Endothelial cell of umbilical vein (primary cell): ENCODE data around the gene BLTP3B. TPM values are rescaled to one million over a fixed set of nuclear protein-coding genes. Genes with fewer than 3 reads are reported as not detected.
A peak's percentile ranks its signal among the peaks of the same experiment; 100 is the strongest.

Source experiments
- BruUV-seq: library from RNA; stranded (reverse); fragments of 400-500 nt; replicated peaks from 2 replicates; lab custom pipeline; 2021; lab: Mats Ljungman, UMichigan
- CTCF ChIA-PET: fragments of 300-600, 350-600 bp; sonication (Branson Sonifier 250); formaldehyde crosslinking; loops from one replicate; lab custom pipeline; 2021; ENCODE audit warnings: antibody characterized with exemption, inconsistent platforms; lab: Charles Lee
- POLR2A ChIA-PET: fragments of 300-600, 350-600 bp; sonication (Branson Sonifier 250); formaldehyde crosslinking; loops from one replicate; lab custom pipeline; 2021; ENCODE audit warnings: antibody characterized with exemption, inconsistent platforms; lab: Charles Lee
- DNase-seq: peaks from one replicate; pipeline ENCODE4 v3.0.0-alpha.2; 2011; ENCODE audit warnings: low read depth, low spot score
- FAIRE-seq: peaks from 2 replicates; lab custom pipeline; 2011; peaks lifted over from hg19 to GRCh38; lab: Jason Lieb, UNC
- H2AFZ ChIP-seq: 2 replicates; pipeline ENCODE4 v1.6.0; 2012; ENCODE audit warnings: low read depth, low read length, control low read depth, inconsistent platforms
- H3K27ac ChIP-seq: 2 replicates; pipeline ENCODE4 v1.5.1; 2011; ENCODE audit warnings: low read depth, mild to moderate bottlenecking, control low read depth, low read length, moderate library complexity; ENCODE audit not compliant: insufficient read depth
- H3K27me3 ChIP-seq, 2 experiments: 2 replicates each; pipeline versions ENCODE4 v1.6.0 to v1.6.1; 2011; ENCODE audit warnings: low read length in 2 of 2, mixed read lengths in 1 of 2; ENCODE audit not compliant: control insufficient read depth in 2 of 2, insufficient read depth in 2 of 2
- H3K36me3 ChIP-seq, 2 experiments: 2 replicates in 1 of 2; 3 replicates in 1 of 2; pipeline ENCODE4 v1.5.1; 2011; ENCODE audit warnings: low read length in 2 of 2, mild to moderate bottlenecking in 1 of 2, moderate library complexity in 1 of 2; ENCODE audit not compliant: control insufficient read depth in 2 of 2, insufficient read depth in 2 of 2; ENCODE audit errors: extremely low read depth in 1 of 2
- H3K4me1 ChIP-seq: 3 replicates; pipeline ENCODE4 v1.5.1; 2011; ENCODE audit warnings: mild to moderate bottlenecking, low read length; ENCODE audit not compliant: control insufficient read depth, insufficient read depth; ENCODE audit errors: extremely low read depth
- H3K4me2 ChIP-seq: 2 replicates; pipeline ENCODE4 v1.6.1; 2011; ENCODE audit warnings: low read length, control low read depth, mixed read lengths; ENCODE audit not compliant: insufficient read depth
- H3K4me3 ChIP-seq, 3 experiments: fragments of 200-600 bp in 1 of 3; sonication (generic), shearing (Covaris generic) in 1 of 3; replicated peaks in 1 of 3; 2 replicates each; pipeline ENCODE4 v1.5.1; 2011 to 2016; ENCODE audit warnings: control low read depth in 3 of 3, low read length in 3 of 3, mild to moderate bottlenecking in 2 of 3, inconsistent platforms in 1 of 3, low read depth in 1 of 3, moderate library complexity in 1 of 3; ENCODE audit not compliant: insufficient read depth in 1 of 3
- H3K79me2 ChIP-seq: 2 replicates; pipeline ENCODE4 v1.6.0; 2012; ENCODE audit warnings: low read length, inconsistent platforms; ENCODE audit not compliant: control insufficient read depth, insufficient read depth
- H3K9ac ChIP-seq: replicated peaks from 2 replicates; pipeline ENCODE3; 2011; ENCODE audit warnings: low read length, control low read depth; ENCODE audit not compliant: insufficient read depth; ENCODE audit errors: extremely low read depth
- H3K9me1 ChIP-seq: replicated peaks from 3 replicates; pipeline ENCODE4 v1.6.0; 2011; ENCODE audit warnings: mild to moderate bottlenecking, low read length; ENCODE audit not compliant: control insufficient read depth, insufficient read depth; ENCODE audit errors: extremely low read depth
- H3K9me3 ChIP-seq: replicated peaks from 2 replicates; pipeline ENCODE4 v1.5.1; 2012; ENCODE audit warnings: low read length, inconsistent platforms; ENCODE audit not compliant: control insufficient read depth, insufficient read depth
- H4K20me1 ChIP-seq: replicated peaks from 2 replicates; pipeline ENCODE3; 2011; ENCODE audit warnings: mild to moderate bottlenecking, low read length; ENCODE audit not compliant: control insufficient read depth, insufficient read depth; ENCODE audit errors: extremely low read depth
- CTCF ChIP-seq, 2 donors: IDR thresholded peaks; 1 replicate in 1 of 2; 2 replicates in 1 of 2; pipeline ENCODE4 v1.5.1; 2011; ENCODE audit warnings: low read length in 2 of 2, mild to moderate bottlenecking in 2 of 2, moderate library complexity in 2 of 2, control low read depth in 1 of 2, inconsistent platforms in 1 of 2, low read depth in 1 of 2; ENCODE audit not compliant: insufficient read depth in 1 of 2; ENCODE audit errors: extremely low read depth in 1 of 2
- EZH2 ChIP-seq: IDR thresholded peaks from 2 replicates; pipeline ENCODE4 v1.6.1; 2012; ENCODE audit warnings: borderline replicate concordance, low read depth, mild to moderate bottlenecking, moderate library complexity, low read length, inconsistent platforms; ENCODE audit not compliant: severe bottlenecking
- FOS ChIP-seq: IDR thresholded peaks from 2 replicates; pipeline ENCODE4 v1.6.1; 2011; ENCODE audit warnings: mild to moderate bottlenecking, low read length, moderate library complexity, borderline replicate concordance; ENCODE audit not compliant: insufficient read depth
- GATA2 ChIP-seq: IDR thresholded peaks from 2 replicates; pipeline ENCODE4 v1.7.0; 2011; ENCODE audit warnings: low read depth, mild to moderate bottlenecking, moderate library complexity, mixed read lengths, low read length; ENCODE audit not compliant: insufficient read length, insufficient read depth
- JUN ChIP-seq: IDR thresholded peaks from 2 replicates; pipeline ENCODE4 v1.6.1; 2011; ENCODE audit warnings: borderline replicate concordance, low read depth; ENCODE audit not compliant: insufficient read length, insufficient read depth
- MYC ChIP-seq: IDR thresholded peaks from one replicate; pipeline ENCODE4 v1.6.1; 2011; ENCODE audit warnings: mild to moderate bottlenecking, low read depth, low read length
- POLR2A ChIP-seq: IDR thresholded peaks from 2 replicates; pipeline ENCODE4 v1.6.1; 2012; ENCODE audit warnings: low read depth, mild to moderate bottlenecking, control low read depth, low read length
- POLR2AphosphoS5 ChIP-seq: IDR thresholded peaks from 2 replicates; pipeline ENCODE4 v1.6.1; 2012; ENCODE audit warnings: low read depth, mild to moderate bottlenecking, control low read depth, low read length, moderate library complexity; ENCODE audit not compliant: insufficient read depth
- dilution Hi-C: fragments of 300-500 bp; cut with MboI; formaldehyde crosslinking; loops from one replicate; pipeline ENCODE4 v1.15.0; 2019; ENCODE audit warnings: low sequenced_read_pairs; ENCODE audit not compliant: extremely low pct_ligation_motif_present
- intact Hi-C: fragments of 100-400 bp; cut with micrococcal nuclease; formaldehyde crosslinking; loops from one replicate; pipeline ENCODE4 v1.10.0; 2022
- polyA plus RNA-seq, 4 experiments: library from polyadenylated mRNA; depleted of rRNA in 3 of 4; stranded (reverse) in 3 of 4; unstranded in 1 of 4; fragments of >200 nt; gene quantifications; 2 replicates each; pipeline versions ENCODE4 v1.2.1 to v1.2.3, GENCODE V29; 2011 to 2012; ENCODE audit warnings: missing spikeins in 1 of 4
- total RNA-seq: library from RNA; stranded (reverse); gene quantifications from 2 replicates; pipeline ENCODE4 v1.2.3, GENCODE V29; 2021
- TF ChIP-seq, protein P1 (sequence below): IDR thresholded peaks from 2 replicates; pipeline ENCODE4 v1.6.1; 2011; ENCODE audit not compliant: insufficient read depth, insufficient read length

The BLTP3B gene
- total and polyA plus RNA-seq, 2 donors (not counting 3 experiments of a cell fraction or from before 2014, with no cell fraction given): 5.4 to 17.9 TPM

- H2AFZ ChIP-seq: peak overlapping the region; percentile 51
- no peak for TF ChIP-seq CTCF (IDR thresholded peaks at IDR 0.05; ENCODE audit: extremely low read depth in 1 of 2, insufficient read depth in 1 of 2, low read depth in 1 of 2, low read length in 2 of 2)
- H3K4me1 ChIP-seq: no peaks in the 10 kb centered on the region
- dilution Hi-C loops (no loop called here), intact Hi-C loops (no loop called here)
- H3K27me3 ChIP-seq: peaks cover 0 to 2% of the 10 kb centered on the region in 2 experiments
- no peaks in the 10 kb centered on the region for H4K20me1 ChIP-seq
- no TSS peak for BruUV-seq
- DNase-seq (peak; percentile 54), FAIRE-seq (peak; percentile 80)
- H3K27ac ChIP-seq: no peak overlapping the region
- no peaks in the 10 kb centered on the region for H3K9me1 ChIP-seq
- H3K4me2 ChIP-seq: peak overlapping the region; percentile 31
- H3K4me3 ChIP-seq: peak overlapping the region in 1 of 3 experiments; percentile 0
- H3K9me3 ChIP-seq: no peaks in the 10 kb centered on the region
- H3K9ac ChIP-seq: no peak overlapping the region
- ChIA-PET POLR2A (no interaction called here), CTCF (interaction anchor here (0.6 to 2.6 kb wide), 8 partner anchors 9 to 241 kb away, joined by 3 to 26 read pairs (median 3); no protein-coding TSS in a partner anchor)
- no peaks in the 10 kb centered on the region for H3K36me3 ChIP-seq
- no peaks in the 10 kb centered on the region for H3K79me2 ChIP-seq
Measured at GRCh38 chr12:100163416-100164152, 20.9 kb upstream of the BLTP3B start.

DNA sequence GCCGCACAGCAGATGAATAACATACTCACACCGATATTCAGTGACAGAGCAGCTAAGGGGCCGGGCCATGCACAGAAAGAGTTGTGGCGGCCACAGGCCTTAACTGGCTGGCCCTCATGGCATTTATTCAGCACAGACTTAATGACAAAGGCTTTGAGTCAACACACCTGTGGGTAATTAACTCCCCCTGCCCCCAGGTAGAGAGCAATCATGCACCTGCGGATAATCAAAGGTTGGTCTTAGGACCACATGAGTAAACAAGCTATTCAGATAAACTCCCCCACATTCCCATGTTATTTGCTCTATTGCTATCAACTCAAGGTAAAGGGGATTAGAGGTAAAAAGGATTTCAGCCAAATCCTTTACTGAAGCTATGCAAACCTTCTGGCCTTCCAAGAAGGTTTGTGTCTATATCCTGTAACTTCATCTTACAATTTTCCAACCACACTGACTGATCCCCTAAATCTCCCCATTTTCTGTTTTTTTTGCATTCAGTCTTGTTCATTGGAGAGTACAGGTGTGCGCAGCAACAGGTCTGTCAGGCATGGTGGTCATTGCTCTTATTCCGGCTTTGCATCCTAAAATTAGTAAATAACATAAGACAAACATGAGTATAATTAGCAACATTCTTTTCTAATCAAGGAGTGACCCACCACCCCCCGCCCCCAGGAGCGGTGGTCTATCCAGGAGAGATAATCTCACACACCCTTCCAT lies 16.9 kb upstream of the BLTP3B start:
- H3K27ac ChIP-seq: no peak overlapping the region
- H2AFZ ChIP-seq: no peak overlapping the region
- no peak overlapping the region for H3K9ac ChIP-seq
- dilution Hi-C loops: no loop called here
- H3K79me2 ChIP-seq: no peaks in the 10 kb centered on the region
- H3K4me1 ChIP-seq: no peaks in the 10 kb centered on the region
- H3K4me2 ChIP-seq: no peak overlapping the region
- DNase-seq: no peak
- FAIRE-seq: no peak
- POLR2A ChIA-PET: no interaction called here
- no peaks in the 10 kb centered on the region for H3K9me1 ChIP-seq
- TF ChIP-seq GATA2: no peak
- no peak for TF ChIP-seq JUN
- no peak for TF ChIP-seq POLR2A
- TF ChIP-seq POLR2AphosphoS5: no peak
- TF ChIP-seq CTCF (IDR thresholded peaks at IDR 0.05; ENCODE audit: extremely low read depth in 1 of 2, insufficient read depth in 1 of 2, low read depth in 1 of 2, low read length in 2 of 2): no peak
- no peak for TF ChIP-seq FOS
- TF ChIP-seq, protein P1, sequence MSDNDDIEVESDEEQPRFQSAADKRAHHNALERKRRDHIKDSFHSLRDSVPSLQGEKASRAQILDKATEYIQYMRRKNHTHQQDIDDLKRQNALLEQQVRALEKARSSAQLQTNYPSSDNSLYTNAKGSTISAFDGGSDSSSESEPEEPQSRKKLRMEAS: no peak
- TF ChIP-seq EZH2: no peak
- no peak for TF ChIP-seq MYC
- no peak overlapping the region for H3K4me3 ChIP-seq
- no TSS peak for BruUV-seq
- H3K36me3 ChIP-seq: no peaks in the 10 kb centered on the region
- CTCF ChIA-PET: no interaction called here
- H3K9me3 ChIP-seq: no peaks in the 10 kb centered on the region
- H4K20me1 ChIP-seq: no peaks in the 10 kb centered on the region
- H3K27me3 ChIP-seq: peaks cover 0 to 2% of the 10 kb centered on the region in 2 experiments
- intact Hi-C loops: loop anchor here (10.0 kb wide), 1 partner anchor 245 kb away; no protein-coding TSS in a partner anchor
